Progenitor cell of endocrine pancreas (in vitro differentiated cells): Measurements from ENCODE around the gene ARHGAP18. TPM values are rescaled to one million over a fixed set of nuclear protein-coding genes. Genes with fewer than 3 reads are reported as not detected.

Experiments used
- DNase-seq: peaks from one replicate; pipeline ENCODE4 v3.0.0; 2021; ENCODE audit warnings: low spot score; ENCODE audit not compliant: unreplicated experiment
- H3K27ac Mint-ChIP-seq: 2 replicates; pipeline ENCODE4 v1.8.0; 2021; ENCODE audit warnings: mild to moderate bottlenecking, moderate library complexity, mixed read lengths
- H3K27me3 Mint-ChIP-seq: 2 replicates; pipeline ENCODE4 v1.8.0; 2021; ENCODE audit warnings: mixed read lengths
- H3K36me3 Mint-ChIP-seq: 2 replicates; pipeline ENCODE4 v1.8.0; 2022; ENCODE audit warnings: mixed read lengths; ENCODE audit not compliant: insufficient read depth
- H3K4me1 Mint-ChIP-seq: 2 replicates; pipeline ENCODE4 v1.8.0; 2021; ENCODE audit warnings: low read depth, mixed read lengths
- H3K4me3 Mint-ChIP-seq: 2 replicates; pipeline ENCODE4 v1.8.0; 2021; ENCODE audit warnings: low read depth, mild to moderate bottlenecking, moderate library complexity, mixed read lengths
- H3K9me3 Mint-ChIP-seq: 2 replicates; pipeline ENCODE4 v1.8.0; 2021; ENCODE audit warnings: low read depth, mixed read lengths
- total RNA-seq: library from RNA; stranded (reverse); gene quantifications from 2 replicates; pipeline ENCODE4 v1.2.1, GENCODE V29; 2021
- TF ChIP-seq, protein P1 (sequence below): fragments of 200-600 bp; sonication (generic); IDR thresholded peaks from one replicate; pipeline ENCODE4 v1.5.0; 2021; ENCODE audit warnings: antibody characterized with exemption, mild to moderate bottlenecking; ENCODE audit not compliant: unreplicated experiment

Gene ARHGAP18
- total RNA-seq, 1 donor from 2014 or later, result 26.9 TPM

DNA sequence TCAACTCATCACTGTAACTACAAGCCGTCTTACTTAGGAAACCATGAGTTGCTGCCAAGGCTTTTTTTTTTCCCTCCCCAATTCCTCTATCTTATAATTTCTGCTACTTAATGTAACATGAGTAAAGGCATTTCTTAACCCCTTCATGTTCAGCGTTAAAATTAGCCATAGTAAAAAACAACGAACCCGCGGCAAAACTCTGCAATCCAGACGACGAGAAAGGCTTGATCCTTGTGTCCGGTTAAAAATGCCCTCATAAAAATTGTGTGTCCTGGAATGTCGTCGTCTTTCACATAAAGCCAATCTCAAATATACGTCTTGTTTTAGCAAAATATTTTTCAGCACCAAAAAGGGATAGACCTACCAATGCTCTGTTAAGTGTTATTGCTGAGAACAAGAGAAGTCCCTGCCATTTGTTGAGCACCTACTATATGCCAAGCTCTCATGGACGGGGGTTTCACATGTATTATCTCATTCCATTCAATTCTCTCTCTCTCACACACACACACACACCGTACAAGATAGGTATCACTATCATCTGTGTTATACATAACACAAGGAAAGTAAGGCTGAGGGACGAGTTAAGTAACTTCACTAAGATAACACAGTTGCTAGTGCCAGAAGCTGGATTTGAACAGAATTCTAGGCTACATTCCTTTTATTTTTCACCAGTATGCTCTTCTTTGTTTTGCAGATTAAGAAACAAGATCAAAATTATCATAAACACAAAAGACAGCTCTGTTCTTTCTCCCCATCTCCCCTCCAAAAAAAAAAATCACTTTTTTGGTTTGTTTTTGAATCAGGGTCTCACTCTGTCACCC lies 683 bp upstream of the ARHGAP18 start:
- Mint-ChIP-seq H3K9me3 (no peaks in the 10 kb centered on the region), H3K27me3 (no peaks in the 10 kb centered on the region), H3K36me3 (peaks cover 8% of the 10 kb centered on the region), H3K4me3 (peak overlapping the region; percentile 93), H3K27ac (peak overlapping the region; percentile 99), H3K4me1 (peaks cover 19% of the 10 kb centered on the region)
- TF ChIP-seq, protein P1, sequence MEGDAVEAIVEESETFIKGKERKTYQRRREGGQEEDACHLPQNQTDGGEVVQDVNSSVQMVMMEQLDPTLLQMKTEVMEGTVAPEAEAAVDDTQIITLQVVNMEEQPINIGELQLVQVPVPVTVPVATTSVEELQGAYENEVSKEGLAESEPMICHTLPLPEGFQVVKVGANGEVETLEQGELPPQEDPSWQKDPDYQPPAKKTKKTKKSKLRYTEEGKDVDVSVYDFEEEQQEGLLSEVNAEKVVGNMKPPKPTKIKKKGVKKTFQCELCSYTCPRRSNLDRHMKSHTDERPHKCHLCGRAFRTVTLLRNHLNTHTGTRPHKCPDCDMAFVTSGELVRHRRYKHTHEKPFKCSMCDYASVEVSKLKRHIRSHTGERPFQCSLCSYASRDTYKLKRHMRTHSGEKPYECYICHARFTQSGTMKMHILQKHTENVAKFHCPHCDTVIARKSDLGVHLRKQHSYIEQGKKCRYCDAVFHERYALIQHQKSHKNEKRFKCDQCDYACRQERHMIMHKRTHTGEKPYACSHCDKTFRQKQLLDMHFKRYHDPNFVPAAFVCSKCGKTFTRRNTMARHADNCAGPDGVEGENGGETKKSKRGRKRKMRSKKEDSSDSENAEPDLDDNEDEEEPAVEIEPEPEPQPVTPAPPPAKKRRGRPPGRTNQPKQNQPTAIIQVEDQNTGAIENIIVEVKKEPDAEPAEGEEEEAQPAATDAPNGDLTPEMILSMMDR, result no peak
- no peak for DNase-seq

DNA sequence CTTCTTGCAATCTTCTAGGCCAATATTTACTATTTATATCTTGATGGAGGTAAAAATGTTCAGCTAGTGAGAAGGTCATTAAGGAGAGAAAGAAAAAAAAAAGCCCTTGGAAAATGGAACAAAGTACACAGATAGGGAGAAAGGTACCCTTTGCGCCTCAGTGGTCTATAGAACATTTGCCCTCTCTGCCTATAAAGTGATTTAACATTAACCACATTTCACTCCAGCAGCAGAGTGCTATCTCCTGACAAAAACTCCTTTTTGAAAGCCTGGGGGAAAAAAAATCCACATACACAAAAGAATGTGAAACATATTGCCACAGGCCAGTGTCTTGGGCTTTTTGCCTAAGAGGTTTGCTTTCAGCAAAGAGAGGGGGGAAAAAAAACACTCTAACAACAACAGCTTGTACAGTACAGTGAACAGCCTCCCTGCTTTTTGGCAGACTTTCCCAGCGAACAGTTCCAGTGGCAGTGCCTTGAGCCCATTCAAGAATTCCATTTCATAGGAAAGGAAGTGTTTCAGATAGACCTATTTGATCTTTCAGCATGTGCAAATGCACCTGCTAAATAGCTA lies 695 bp downstream of the ARHGAP18 start:
- Mint-ChIP-seq H3K4me1 (peaks cover 33% of the 10 kb centered on the region), H3K27ac (peak overlapping the region; percentile 99), H3K36me3 (peaks cover 14% of the 10 kb centered on the region), H3K9me3 (no peaks in the 10 kb centered on the region), H3K4me3 (peak overlapping the region; percentile 93), H3K27me3 (no peaks in the 10 kb centered on the region)
- DNase-seq, result no peak
- TF ChIP-seq, protein P1, result no peak

DNA sequence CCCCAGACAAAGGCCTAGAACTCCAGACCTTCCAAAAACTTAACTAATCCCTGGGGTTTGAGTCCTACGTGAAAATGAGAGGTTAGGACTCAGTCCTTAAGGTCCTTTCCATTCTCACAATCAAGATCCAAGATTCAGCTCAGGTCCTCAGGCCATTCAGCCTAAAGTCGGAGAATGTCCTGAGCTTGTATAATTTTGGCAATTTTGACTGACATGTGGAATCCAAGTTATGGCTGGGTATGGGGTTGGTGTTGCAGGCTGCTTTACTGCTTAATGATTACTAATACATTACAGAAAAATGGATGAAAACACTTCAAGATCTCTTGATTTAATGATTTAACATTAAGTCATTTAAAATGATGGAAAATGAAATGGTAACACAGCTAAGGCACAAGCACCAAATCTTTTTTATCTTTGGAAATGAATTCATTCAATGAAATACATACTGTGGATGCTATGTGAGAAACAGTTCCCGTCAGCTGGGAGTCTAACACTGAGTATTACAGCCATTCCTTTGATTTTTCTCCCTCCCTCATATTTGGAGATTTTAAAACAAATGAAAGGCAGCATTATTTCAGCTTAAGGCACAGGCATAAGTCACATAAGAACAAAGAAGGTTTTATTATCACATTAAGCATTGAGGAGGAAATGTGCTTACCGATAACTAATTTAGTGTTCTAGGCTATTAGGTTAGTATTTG lies 1.3 kb downstream of the ARHGAP18 start:
- DNase-seq, result no peak
- H3K4me3 Mint-ChIP-seq, result peak overlapping the region; percentile 93
- TF ChIP-seq, protein P1, result no peak
- H3K36me3 Mint-ChIP-seq, result peaks cover 14% of the 10 kb centered on the region
- H3K4me1 Mint-ChIP-seq, result peaks cover 33% of the 10 kb centered on the region
- peak overlapping the region; percentile 99 for H3K27ac Mint-ChIP-seq
- H3K9me3 Mint-ChIP-seq, result no peaks in the 10 kb centered on the region
- no peaks in the 10 kb centered on the region for H3K27me3 Mint-ChIP-seq

DNA sequence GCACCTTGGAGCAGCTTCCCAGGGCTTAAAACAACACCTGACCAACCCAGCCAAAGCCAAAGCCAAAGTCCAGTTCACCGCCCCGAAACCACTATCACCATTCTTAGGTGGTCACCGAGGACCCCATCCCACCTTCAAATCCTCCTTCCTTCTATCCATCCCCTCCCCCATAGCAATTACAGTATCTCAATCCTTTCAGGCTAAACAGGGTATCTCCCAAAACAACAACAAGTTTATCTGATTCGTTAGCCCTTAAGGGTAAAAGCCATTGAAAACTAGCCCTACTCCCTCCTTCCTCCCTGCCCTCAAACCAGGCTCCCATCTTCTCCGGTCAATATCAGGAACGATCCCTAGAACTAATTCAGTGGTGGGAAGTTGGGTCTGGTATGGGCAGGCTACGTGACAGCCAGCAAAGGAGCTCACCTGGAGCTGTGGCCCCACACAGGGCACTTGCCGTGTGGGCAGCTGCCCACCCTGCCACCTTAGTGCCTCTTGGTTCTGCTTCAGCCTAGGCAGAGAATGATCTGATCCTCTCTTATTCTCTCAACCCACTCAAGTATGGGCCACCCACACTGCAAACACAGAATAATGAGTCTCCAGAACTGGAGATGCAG lies 2.0 kb downstream of the ARHGAP18 start:
- TF ChIP-seq, protein P1, result no peak
- Mint-ChIP-seq H3K4me3 (peak overlapping the region; percentile 93), H3K27ac (peak overlapping the region; percentile 32), H3K9me3 (no peaks in the 10 kb centered on the region), H3K27me3 (no peaks in the 10 kb centered on the region), H3K4me1 (peaks cover 33% of the 10 kb centered on the region), H3K36me3 (peaks cover 14% of the 10 kb centered on the region)
- DNase-seq, result no peak

DNA sequence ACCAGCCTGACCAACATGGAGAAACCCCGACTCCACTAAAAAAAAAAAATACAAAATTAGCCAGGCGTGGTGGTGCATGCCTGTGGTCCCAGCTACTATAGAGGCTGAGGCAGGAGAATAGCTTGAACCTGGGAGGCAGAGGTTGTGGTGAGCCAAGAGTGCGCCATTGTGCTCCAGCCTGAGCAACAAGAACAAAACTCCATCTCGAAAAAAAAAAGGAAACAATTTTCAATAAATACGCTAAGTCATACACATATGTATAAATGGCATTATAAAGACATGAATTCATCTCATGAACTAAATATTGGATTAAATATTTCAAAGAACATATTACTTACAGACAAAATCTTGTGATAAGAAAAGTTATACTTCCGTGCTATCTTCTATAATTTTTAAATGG lies 2.9 kb downstream of the ARHGAP18 start:
- Mint-ChIP-seq H3K4me3 (no peak overlapping the region), H3K27me3 (no peaks in the 10 kb centered on the region), H3K9me3 (no peaks in the 10 kb centered on the region), H3K27ac (no peak overlapping the region), H3K4me1 (peaks cover 33% of the 10 kb centered on the region), H3K36me3 (peaks cover 20% of the 10 kb centered on the region)
- TF ChIP-seq, protein P1, result no peak
- no peak for DNase-seq
